ENCODE results near the gene WDR7. TPM values are rescaled to one million over a fixed set of nuclear protein-coding genes. Genes with fewer than 3 reads are reported as not detected.

The WDR7 gene
- total RNA-seq, 1 donor from 2014 or later, result 8.2 TPM

DNA sequence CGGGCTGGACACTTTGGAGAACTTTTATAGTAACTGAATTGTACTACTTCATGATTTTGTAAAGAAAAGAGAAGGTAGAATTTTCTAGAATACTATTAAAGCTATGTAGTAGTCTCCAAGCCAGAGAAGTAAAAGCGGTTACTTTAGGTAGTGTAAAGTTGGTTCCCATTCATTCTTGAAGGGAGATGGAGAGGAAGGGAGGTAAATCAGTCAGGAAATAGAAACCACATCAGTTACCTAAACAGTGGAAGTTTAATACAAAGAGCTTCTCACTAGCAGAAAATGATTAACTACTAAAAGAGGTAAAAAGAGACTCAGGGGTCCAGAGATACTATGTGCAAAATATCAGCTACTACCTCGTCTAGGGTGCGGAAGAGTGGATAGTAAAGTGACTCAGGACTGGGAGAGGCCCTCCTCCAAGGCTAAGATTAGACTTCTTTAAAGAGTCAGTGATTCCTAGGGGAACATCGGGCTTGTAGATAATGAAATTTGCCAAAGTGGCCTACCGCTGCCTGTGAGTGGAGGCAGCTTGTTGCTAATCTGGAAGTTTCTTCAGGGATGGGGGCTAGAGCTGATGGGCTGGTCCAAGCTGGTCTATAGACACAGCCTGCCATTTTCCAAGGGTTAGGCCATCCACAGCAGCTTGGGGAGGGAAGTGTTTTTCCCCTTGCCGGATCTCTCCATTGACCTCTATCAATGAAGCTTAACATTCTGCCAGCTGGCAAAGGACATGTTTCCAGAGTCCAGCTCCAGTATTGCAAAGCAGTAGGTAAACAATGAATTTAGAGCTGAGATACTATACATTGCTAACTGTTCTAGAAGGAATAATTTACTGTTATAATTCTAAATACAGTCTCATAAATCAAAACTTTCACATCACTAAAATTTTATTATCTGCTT is 249.3 kb downstream of the WDR7 start:
- TF ChIP-seq CTCF (conservative IDR thresholded peaks at IDR 0.05; ENCODE audit: low read depth, low read length), result no peak
- DNase-seq (ENCODE audit: low read depth), result no peak
- no peak overlapping the region for H3K4me3 ChIP-seq (ENCODE audit: low read depth, low read length)

DNA sequence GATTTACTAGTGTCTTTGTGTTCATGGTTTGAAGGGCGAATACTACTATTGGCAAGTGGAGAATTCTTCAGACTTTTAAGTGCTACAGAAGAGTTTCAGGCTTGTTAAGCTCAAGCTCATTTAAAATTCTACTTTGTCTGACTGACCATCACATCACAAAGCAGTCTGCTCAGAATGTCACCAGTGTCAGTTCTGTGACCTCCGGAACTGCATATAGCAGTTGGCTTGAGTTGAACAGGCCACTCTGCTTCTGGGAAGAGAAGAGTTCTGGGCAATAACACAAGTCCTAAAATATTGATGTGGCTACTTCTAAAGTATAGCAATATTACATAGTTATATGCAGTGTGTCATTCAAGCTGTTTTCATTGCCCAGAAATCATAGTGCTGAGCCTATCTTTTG is 250.8 kb downstream of the WDR7 start:
- DNase-seq (ENCODE audit: low read depth), result no peak
- no peak for TF ChIP-seq CTCF (conservative IDR thresholded peaks at IDR 0.05; ENCODE audit: low read depth, low read length)
- no peak overlapping the region for H3K4me3 ChIP-seq (ENCODE audit: low read depth, low read length)

DNA sequence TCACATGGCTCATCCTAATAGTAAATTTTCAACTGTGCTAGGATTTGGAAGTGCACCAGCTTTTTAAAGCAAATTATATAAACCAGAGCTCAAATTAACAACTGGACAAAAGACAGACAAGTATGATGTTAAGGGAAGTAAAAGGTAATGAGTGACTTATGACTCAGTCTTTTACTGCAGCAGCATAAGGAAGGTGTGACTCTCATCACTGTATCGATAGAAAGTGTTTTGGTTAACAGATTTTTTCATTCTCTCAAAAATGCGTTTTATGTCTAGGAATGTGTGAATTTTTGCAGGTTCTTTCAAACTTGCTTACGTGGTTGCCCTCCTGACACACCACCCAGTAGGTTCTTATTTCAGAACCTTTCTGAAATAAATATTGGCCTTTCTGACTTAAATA is 251.5 kb downstream of the WDR7 start:
- no peak for TF ChIP-seq CTCF (conservative IDR thresholded peaks at IDR 0.05; ENCODE audit: low read depth, low read length)
- peak overlapping the region; percentile 20 for H3K4me3 ChIP-seq (ENCODE audit: low read depth, low read length)
- peak; percentile 31 for DNase-seq (ENCODE audit: low read depth)

- TF ChIP-seq CTCF (conservative IDR thresholded peaks at IDR 0.05; ENCODE audit: low read depth, low read length), result no peak
- DNase-seq (ENCODE audit: low read depth), result no peak
- no peak overlapping the region for H3K4me3 ChIP-seq (ENCODE audit: low read depth, low read length)
Measured at GRCh38 chr18:56903686-56904085, 252.5 kb downstream of the WDR7 start.

DNA sequence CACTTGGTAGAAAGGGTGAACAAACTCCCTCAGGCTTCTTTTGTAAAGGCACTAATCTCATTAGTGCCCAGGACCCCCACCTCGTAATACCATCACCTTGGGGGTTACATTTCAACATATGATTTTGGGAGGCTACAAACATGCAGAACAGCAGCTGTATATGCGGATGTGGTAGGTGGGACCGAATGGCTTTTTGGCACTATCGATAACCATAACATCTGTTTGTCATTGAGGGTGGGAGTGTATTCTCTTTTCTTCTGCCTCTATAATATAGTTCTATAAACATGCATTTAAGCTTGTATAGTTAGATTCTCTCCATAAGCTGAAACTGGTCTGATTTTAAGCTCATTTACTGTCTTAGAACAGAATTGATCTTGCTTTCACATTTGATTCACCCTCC is 256.6 kb downstream of the WDR7 start:
- H3K4me3 ChIP-seq (ENCODE audit: low read depth, low read length), result no peak overlapping the region
- no peak for DNase-seq (ENCODE audit: low read depth)
- TF ChIP-seq CTCF (conservative IDR thresholded peaks at IDR 0.05; ENCODE audit: low read depth, low read length), result no peak

- no peak for DNase-seq (ENCODE audit: low read depth)
- H3K4me3 ChIP-seq (ENCODE audit: low read depth, low read length), result no peak overlapping the region
- TF ChIP-seq CTCF (conservative IDR thresholded peaks at IDR 0.05; ENCODE audit: low read depth, low read length), result no peak
Measured at GRCh38 chr18:56910237-56910636, 259.1 kb downstream of the WDR7 start.

DNA sequence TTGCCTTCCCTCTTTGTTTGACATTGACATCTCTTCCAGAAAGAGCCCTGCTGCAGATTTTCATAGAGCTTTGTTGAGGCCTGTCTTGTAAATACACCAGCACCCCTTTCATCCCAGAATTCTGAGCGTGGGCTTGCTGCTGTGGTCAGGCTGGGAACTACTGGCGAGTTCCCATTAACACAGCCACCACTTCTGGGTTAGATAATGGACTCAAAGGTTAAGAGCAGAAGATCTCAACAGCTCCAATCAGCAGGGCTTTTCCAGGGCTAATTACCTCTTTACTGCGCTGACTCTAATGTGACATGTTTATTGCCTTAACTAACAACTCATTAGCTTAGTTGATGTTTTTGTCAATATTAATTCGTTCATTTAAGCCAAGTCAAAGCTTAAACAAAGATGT is 259.8 kb downstream of the WDR7 start:
- no peak overlapping the region for H3K4me3 ChIP-seq (ENCODE audit: low read depth, low read length)
- DNase-seq (ENCODE audit: low read depth), result no peak
- no peak for TF ChIP-seq CTCF (conservative IDR thresholded peaks at IDR 0.05; ENCODE audit: low read depth, low read length)
